ENCODE measurements around the gene ZSCAN1.

- TF ChIP-seq GATA2 (IDR thresholded peaks at IDR 0.05; ENCODE audit: low read depth, low read length) (no peak), GATA3 (IDR thresholded peaks at IDR 0.05; ENCODE audit: low read depth, low read length) (no peak)
Measured at GRCh38 chr19:58095328-58095727, 61.5 kb downstream of the ZSCAN1 start.

All from SH-SY5Y (cell line).